ENCODE data around the gene CCDC149. TPM values are rescaled to one million over a fixed set of nuclear protein-coding genes. Genes with fewer than 3 reads are reported as not detected.

CCDC149 gene
- total and polyA plus RNA-seq, 2 of the 4 experiments (the other 2 are of a cell fraction), result 6.7 to 7.0 TPM

GRCh38 chr4:24781999-24782745 lies 130.7 kb downstream of the CCDC149 start:
- dilution Hi-C loops (cut with HindIII; ENCODE audit: low sequenced_read_pairs, unreplicated experiment), result no loop called here
- H3K9me3 ChIP-seq (ENCODE audit: control insufficient read depth, insufficient read depth, low read length), result no peaks in the 10 kb centered on the region; the same call in 1 of the 2 replicates
- no peak overlapping the region for H2BK5ac ChIP-seq (ENCODE audit: low read depth, low read length, poor library complexity, severe bottlenecking)
- H4K8ac ChIP-seq (ENCODE audit: low read depth in 2 of 2, low read length in 2 of 2), result no peak overlapping the region
- no peaks in the 10 kb centered on the region for H3K27me3 ChIP-seq (ENCODE audit: control insufficient read depth, insufficient read depth, low read length)
- H4K5ac ChIP-seq (ENCODE audit: low read depth, low read length), result no peak overlapping the region
- no peaks in the 10 kb centered on the region for H3K36me3 ChIP-seq (ENCODE audit: control insufficient read depth, insufficient read depth, low read length)
- H2BK15ac ChIP-seq (ENCODE audit: low read depth, low read length), result no peak overlapping the region
- CTCF ChIA-PET, result interaction anchor here (1.0 to 1.8 kb wide), 2 partner anchors 11 to 21 kb away, joined by 3 to 8 read pairs; no protein-coding TSS in a partner anchor
- DNase-seq (no peak), ATAC-seq (ENCODE audit: low read depth) (no peak)
- H3K4ac ChIP-seq (ENCODE audit: low read depth, low read length), result no peak overlapping the region
- H2AK9ac ChIP-seq (replicated peaks; ENCODE audit: low read depth, low read length, poor library complexity), result no peak overlapping the region
- no TSS peak for BruUV-seq (replicated peaks)
- H3K79me1 ChIP-seq (ENCODE audit: low read depth in 1 of 2, low read length in 2 of 2), result no peaks in the 10 kb centered on the region
- no peak overlapping the region for H4K91ac ChIP-seq (ENCODE audit: insufficient read depth, low read depth, low read length)
- no peak overlapping the region; the same call in 1 of the 2 replicates for H3K18ac ChIP-seq (ENCODE audit: low read depth, low read length)
- H3K4me2 ChIP-seq (ENCODE audit: low read depth, low read length), result no peak overlapping the region
- intact Hi-C loops (cut with micrococcal nuclease), result no loop called here
- H3K56ac ChIP-seq (ENCODE audit: extremely low read depth, insufficient read depth, low read length), result no peak overlapping the region
- POLR2A ChIA-PET (ENCODE audit: unreplicated experiment), result no interaction called here
- no peak overlapping the region for H3K4me3 ChIP-seq (ENCODE audit: insufficient read depth, low read depth, low read length)
- no peak overlapping the region for H2AFZ ChIP-seq (replicated peaks; ENCODE audit: low read length, poor library complexity)
- in situ Hi-C loops (cut with MboI; ENCODE audit: low sequenced_read_pairs), result no loop called here
- no peak overlapping the region for H2AK5ac ChIP-seq (ENCODE audit: low read depth, low read length)
- no peak overlapping the region for H3K9ac ChIP-seq (ENCODE audit: low read depth, low read length)
- H4K20me1 ChIP-seq (ENCODE audit: insufficient read depth, low read length), result no peaks in the 10 kb centered on the region
- no CpG with 5 or more reads among the region's 6 CpGs for WGBS, 2 experiments (ENCODE audit: extremely low coverage in 2 of 2, insufficient read length in 1 of 2)
- no peak overlapping the region for H3K27ac ChIP-seq (ENCODE audit: insufficient read depth, low read length)
- TF ChIP-seq MAFK (IDR thresholded peaks at IDR 0.05; ENCODE audit: low read depth, low read length) (no peak), USF2 (IDR thresholded peaks at IDR 0.05; ENCODE audit: low read depth, low read length) (no peak), POLR2A (IDR thresholded peaks at IDR 0.05; ENCODE audit: low read depth, low read length) (no peak), NFE2L2 (IDR thresholded peaks at IDR 0.05; ENCODE audit: low read depth, low read length) (no peak), RAD21 (IDR thresholded peaks at IDR 0.05; ENCODE audit: low read length) (no peak), CEBPB (IDR thresholded peaks at IDR 0.05; ENCODE audit: low read depth, low read length) (no peak), CHD1 (IDR thresholded peaks at IDR 0.05; ENCODE audit: low read depth, low read length) (no peak), RFX5 (IDR thresholded peaks at IDR 0.05; ENCODE audit: low read depth, low read length) (no peak), SMC3 (IDR thresholded peaks at IDR 0.05; ENCODE audit: low read depth, low read length) (no peak)
- H3K4me1 ChIP-seq (ENCODE audit: control insufficient read depth, insufficient read depth, low read length), result peaks cover 18% of the 10 kb centered on the region
- no peak overlapping the region for H2BK20ac ChIP-seq (ENCODE audit: low read depth, low read length)
- no peak overlapping the region for H2BK120ac ChIP-seq (ENCODE audit: low read depth, low read length)
- H3K23ac ChIP-seq (ENCODE audit: low read depth, low read length), result no peak overlapping the region
- no peak overlapping the region for H3K14ac ChIP-seq (replicated peaks; ENCODE audit: low read depth, low read length)
- peaks cover 3% of the 10 kb centered on the region for H3K9me1 ChIP-seq (ENCODE audit: insufficient read depth, low read length)

All from IMR-90 (cell line).